Activated CD8-positive, alpha-beta memory T cell treated with anti-CD3 and anti-CD28 coated beads for 1 hour (primary cell): ENCODE results near the gene WWC2.
"Not testable (repeated sequence)": the region's sequence is repeated elsewhere in the genome, so short reads cannot be mapped to it uniquely, and the experiment has no call there.

Experiments used
- DNase-seq, 2 donors: peaks; one replicate each; pipeline ENCODE4 v3.0.0-alpha.2; 2020; ENCODE audit warnings: low read depth in 1 of 2; ENCODE audit errors: extremely low read depth in 1 of 2

WWC2 gene

GRCh38 chr4:183288955-183289354 is 189.9 kb downstream of the WWC2 start:
- no peak for DNase-seq

DNA sequence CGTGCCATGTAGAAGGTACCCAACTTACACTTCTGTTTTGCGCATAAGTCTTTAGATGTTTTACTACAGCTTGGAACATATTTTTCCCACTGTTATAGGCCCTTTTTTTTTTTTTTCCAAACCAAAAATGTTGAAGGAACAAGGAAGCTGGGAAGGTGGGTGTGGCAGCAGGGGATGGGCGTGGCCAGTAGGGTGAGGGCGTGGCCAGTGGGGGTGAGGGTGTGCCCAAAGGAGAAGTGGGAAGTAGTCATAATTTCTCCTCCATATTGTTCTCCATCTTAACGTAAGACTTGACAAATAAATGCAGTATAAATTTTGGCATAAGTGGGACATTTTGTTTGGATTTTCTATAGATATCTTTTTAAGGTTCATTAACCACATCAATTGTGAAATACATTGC is 190.6 kb downstream of the WWC2 start:
- DNase-seq, result no peak

GRCh38 chr4:183291070-183291469 is 192.0 kb downstream of the WWC2 start:
- no peak for DNase-seq

DNA sequence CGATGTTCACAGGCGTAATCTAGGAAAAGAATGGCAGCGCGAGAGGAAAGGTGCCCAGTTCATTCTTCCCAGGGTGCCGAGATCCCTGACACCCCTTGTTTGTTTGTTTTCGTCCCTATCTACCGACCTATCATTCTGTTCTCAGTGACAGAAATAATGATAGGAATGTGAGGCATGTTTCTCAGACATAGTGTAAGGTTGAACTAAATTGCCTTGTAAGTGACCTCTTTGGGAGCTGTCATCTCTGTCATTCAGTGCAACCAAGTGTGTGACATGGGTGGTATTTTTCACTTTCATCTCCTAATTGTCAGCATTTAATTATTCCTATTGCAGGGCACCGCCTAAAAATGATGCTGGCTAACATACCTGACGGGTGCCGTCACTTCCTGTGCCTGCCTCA is 196.7 kb downstream of the WWC2 start:
- no peak for DNase-seq

- DNase-seq, result no peak
Measured at GRCh38 chr4:183297675-183298074, 198.6 kb downstream of the WWC2 start.

DNA sequence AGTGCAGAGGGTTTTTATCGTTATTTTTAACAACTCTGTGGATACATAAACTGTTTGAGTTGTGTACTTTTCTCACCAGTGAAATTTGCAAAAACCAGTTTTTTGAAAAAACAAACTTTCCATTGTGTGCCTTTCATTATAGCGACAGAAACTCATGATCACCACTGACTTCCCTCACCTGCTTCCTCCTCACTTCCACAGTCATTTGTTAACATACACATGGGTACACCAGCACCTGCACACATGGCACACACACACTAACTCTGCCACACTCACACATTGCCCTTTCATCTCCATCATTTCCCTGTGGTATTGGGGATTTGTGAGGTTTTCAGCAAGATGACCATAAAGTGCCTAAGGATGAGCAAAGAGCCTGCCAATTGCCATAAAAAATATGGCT is 200.4 kb downstream of the WWC2 start:
- DNase-seq, result no peak

GRCh38 chr4:183300070-183300469 is 201.0 kb downstream of the WWC2 start:
- DNase-seq, result no peak

DNA sequence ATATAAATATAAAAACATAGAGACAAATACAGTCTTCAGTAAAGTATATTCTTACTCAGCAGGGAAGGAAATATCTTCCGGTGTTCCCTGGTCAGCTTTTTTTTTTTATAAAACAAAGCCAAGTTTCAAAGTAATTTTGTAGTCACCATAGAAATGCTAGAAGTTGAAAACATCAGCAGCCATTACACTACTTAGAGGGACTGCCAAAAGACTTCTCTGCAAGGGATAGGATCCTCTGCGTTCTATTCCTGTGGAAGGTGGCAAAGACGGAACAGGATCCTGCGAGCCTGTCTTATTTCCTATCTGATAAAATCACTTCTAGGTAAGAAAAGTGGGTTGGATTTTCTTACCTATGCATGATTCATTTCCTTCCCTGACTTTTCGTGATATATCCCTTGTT is 201.6 kb downstream of the WWC2 start:
- DNase-seq, result no peak

DNA sequence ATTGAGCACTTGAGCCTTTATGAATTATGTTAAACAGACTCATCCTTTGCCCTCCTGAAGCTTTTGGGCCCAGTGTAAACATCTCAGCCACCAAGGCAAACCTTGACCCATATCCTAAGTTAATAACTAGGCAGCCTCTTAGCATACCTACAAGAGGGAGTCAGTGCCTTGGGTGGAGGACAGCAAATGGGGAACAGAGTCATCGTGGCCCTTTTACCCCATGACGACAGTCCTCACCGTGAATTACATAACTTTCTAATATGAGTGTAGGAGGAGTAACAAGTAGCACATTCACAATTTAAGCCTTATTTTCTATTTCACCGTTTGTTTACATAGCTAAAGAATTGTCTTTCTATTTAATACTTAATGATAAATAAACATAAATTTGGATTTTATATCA is 204.2 kb downstream of the WWC2 start:
- no peak for DNase-seq

DNA sequence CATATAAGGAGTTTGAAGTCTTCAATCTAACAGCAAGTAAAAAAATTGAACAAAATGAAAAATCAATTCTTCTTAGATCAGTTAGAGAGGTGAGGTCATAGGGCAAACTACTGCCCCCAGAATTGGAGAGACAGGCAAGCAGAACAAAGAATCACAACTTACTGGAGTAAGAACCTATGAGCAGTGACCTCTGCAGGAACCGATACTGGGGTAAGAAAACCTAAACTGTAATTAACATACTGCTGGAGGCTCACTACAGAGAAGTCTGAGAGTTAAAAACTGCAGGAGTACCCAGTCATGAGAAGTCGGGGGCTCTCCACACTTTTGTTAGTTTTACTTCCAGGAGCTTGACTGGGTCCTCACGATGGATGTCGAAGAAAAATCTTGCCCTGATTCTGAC is 205.0 kb downstream of the WWC2 start:
- no peak for DNase-seq

DNA sequence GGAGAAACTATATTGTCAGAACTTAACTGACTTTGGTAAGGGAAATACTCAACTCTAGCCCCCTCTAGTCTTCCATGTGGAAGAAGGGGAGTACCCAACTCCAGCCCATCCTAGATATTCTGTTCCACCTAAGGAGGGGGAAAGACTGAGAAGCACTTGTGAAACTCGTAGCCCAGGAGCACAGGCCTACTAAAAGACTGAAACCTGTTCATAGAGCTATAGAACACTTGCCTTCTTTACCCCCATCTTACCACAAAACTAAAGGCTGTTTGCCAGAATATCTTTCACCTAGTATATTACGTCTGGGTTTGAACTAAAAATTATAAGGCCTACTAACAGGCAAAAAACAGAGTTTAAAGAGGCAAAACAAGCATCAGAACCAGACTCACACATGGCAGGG is 205.5 kb downstream of the WWC2 start:
- no peak for DNase-seq

GRCh38 chr4:183306811-183307210 is 207.8 kb downstream of the WWC2 start:
- DNase-seq, result no peak

- DNase-seq, result no peak
Measured at GRCh38 chr4:183312841-183313240, 213.8 kb downstream of the WWC2 start.

GRCh38 chr4:183314336-183314735 is 215.3 kb downstream of the WWC2 start:
- DNase-seq, result no peak

DNA sequence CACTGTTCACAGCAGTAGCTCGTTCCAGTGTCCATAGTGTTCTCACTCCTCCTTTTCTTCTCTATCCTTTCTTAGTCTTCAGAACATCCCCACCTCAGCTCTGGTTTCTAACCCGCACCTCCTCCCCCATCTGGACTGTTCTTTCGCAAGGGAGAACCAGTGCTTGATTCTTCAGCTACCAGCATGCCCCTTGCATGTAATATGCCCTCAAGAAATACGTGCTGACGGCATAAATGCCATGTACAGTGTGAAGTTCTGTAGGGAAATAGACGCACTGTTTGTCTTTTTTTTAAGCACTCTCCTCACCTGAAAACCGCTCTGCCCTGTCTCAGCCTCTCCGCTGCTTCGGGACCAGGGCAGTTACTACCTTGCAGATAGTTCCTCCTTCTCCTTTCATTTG is 215.7 kb downstream of the WWC2 start:
- DNase-seq, result no peak

DNA sequence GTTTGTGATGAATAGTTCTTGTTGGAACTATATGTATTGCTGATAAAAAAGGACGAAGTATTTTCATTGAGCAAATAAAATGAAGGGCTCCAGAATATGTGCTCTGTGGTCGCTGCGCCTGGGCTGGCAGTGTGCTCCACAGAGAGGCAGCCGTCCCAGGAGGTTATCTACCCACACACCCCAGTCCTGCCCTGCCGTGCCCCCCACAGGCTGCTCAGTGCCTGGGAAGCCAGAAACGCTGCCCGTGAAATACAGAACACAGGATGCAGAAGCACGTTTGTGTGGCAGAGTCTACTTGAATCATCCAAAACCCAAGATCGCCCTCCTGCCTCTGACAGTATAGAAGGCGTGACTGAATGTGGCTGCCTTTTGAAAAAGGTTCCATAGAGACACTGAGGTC is 219.6 kb downstream of the WWC2 start:
- DNase-seq, result no peak

DNA sequence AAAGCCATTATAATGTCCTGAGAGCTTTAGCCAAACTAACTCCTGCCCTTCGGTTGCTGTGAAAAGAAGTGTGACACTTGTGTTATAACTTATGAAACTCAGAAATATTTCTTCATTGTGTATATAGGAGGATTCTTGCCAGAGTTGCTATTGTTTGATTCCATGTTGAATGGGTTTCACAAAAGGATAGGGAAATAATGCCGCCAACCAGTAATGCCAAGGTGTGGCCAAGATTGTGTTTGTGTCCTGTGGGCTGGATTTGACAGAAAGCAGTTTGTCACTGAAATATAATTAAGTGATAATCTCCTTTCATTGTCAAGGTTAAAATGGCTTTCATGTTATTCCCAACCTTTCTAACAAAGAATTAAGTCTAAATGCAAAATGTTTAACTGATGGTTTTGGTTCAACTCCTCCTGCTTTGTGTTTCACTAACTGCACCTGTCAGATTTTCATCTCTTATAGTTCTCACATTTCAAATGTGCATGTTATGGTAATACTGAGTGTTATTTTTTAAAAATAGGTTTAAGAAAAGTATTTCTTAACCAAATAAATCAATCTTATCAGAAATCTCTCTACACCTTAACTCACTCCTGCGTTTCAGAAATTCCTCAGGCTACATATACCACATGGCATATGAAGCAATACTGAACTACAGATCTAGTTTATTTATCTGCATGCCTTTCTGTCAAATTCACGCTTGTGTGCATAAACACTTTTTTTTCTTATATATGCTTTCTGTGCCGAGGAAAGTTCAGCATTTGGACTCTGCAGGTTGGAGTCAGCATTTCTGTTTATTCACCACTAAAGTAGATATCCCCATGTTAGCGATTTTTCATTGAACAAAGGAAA is 221.4 kb downstream of the WWC2 start, which contains the start of gene CLDN22:
TSS of gene CLDN22 (minus strand) at position 66 of the 849 bp plus-strand sequence. CDS start at position 8, 58 bp downstream.
- DNase-seq, result no peak

DNA sequence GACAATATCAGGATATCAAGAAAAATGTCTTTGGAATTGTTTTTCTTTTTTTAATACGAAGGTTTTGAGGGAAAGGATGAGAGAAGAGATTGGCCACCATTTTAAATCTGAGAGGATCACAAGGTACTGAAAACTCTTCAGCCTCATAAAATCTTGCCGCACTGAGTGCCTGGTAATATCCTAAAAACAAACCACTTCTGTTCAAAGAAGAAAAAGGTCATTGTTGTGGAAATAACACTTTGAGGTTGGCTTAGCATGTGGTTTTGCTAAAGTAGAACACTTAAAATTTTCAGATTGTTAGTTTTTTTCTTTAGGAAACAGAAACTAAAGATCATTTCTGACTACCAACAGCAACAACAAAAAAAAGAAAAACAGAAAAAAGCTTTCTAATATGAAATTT is 222.0 kb downstream of the WWC2 start:
- no peak for DNase-seq

- DNase-seq, result no peak
Measured at GRCh38 chr4:183321516-183321915, 222.5 kb downstream of the WWC2 start.

- no peak for DNase-seq
Measured at GRCh38 chr4:183322326-183322725, 223.3 kb downstream of the WWC2 start, which contains the start of gene CLDN24. TSS of gene CLDN24 (minus strand) at chr4:183322426. CDS start at chr4:183322426, 0 bp downstream.

DNA sequence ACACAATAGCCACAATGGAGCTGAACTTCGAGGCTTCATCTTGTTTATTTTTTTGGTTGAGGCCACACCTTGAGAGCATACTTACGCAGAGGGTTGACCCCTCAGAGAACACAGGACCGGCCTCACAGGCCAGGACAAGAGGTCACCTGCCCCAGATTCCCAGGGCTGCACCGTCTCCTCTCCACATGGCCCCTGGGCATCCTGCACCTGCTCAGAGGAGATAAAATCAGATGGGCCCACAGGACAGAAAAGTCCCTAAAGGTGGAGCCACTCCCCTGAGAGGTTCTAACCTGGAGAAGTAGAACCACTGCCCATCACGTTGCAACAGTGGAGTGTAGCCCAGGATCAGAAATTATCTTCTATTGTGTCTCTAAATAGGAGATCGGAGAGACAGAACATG is 224.2 kb downstream of the WWC2 start:
- no peak for DNase-seq

DNA sequence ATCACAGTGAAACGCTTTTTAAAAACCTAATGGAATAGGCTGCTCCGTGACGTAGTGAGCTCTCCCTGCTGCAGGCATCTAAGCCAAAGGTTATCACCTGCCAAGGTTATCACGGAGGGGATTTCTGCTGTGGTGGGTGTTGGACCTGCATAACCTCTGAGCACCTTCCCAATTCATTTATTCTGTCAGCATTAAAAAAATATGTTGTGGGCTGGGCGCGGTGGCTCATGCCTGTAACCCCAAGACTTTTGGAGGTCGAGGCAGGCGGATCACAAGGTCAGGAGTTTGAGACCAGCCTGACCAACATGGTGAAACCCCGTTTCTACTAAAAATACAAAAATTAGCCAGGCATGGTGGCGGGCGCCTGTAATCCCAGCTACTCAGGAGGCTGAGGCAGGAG is 225.0 kb downstream of the WWC2 start:
- not testable (repeated sequence) for DNase-seq

- DNase-seq, result no peak
Measured at GRCh38 chr4:183324619-183325018, 225.6 kb downstream of the WWC2 start.
